NT2/D1 (cell line): ENCODE data around the gene DIAPH3.

Experiments
- SUZ12 ChIP-seq: IDR thresholded peaks from 2 replicates; pipeline ENCODE4 v1.6.1; 2011; ENCODE audit not compliant: insufficient read length, insufficient read depth; ENCODE audit errors: extremely low read depth
- YY1 ChIP-seq: IDR thresholded peaks from 2 replicates; pipeline ENCODE4 v1.6.1; 2011; ENCODE audit not compliant: insufficient read length, insufficient read depth
- ZNF274 ChIP-seq: IDR thresholded peaks from 2 replicates; pipeline ENCODE4 v1.6.1; 2011; ENCODE audit warnings: mild to moderate bottlenecking, low read depth, low read length

- no peak for TF ChIP-seq ZNF274
- TF ChIP-seq SUZ12: no peak
- no peak for TF ChIP-seq YY1
Measured at GRCh38 chr13:59979589-59979988, 184.1 kb downstream of the DIAPH3 start.
